Measurements from ENCODE around the gene ARVCF.

Gene ARVCF

GRCh38 chr22:20016734-20017621, at the start of gene ARVCF:
TSS of gene ARVCF (minus strand) at chr22:20016823. CDS start at chr22:19990794, 26,029 bp downstream.
- DNase-seq: peak; percentile 87 to 98

GRCh38 chr22:20065896-20066616, 49.4 kb upstream of the ARVCF start:
- no peak for DNase-seq

GRCh38 chr22:20064545-20065262, 48.1 kb upstream of the ARVCF start:
- DNase-seq: no peak

GRCh38 chr22:20064140-20064480, 47.5 kb upstream of the ARVCF start:
- DNase-seq: no peak

- DNase-seq: no peak
These were observed 46.9 kb upstream of the ARVCF start for GRCh38 chr22:20063271-20064139.

- no peak for DNase-seq
These were observed 46.1 kb upstream of the ARVCF start for GRCh38 chr22:20062766-20063083.

- DNase-seq: no peak
These were observed 45.6 kb upstream of the ARVCF start for GRCh38 chr22:20062043-20062765.

GRCh38 chr22:20061481-20061861, 44.8 kb upstream of the ARVCF start:
- DNase-seq: no peak

GRCh38 chr22:20060700-20061480, 44.3 kb upstream of the ARVCF start:
- no peak for DNase-seq

GRCh38 chr22:20058989-20059770, 42.6 kb upstream of the ARVCF start:
- no peak for DNase-seq

- no peak for DNase-seq
These were observed 41.1 kb upstream of the ARVCF start for GRCh38 chr22:20057596-20058268.

- DNase-seq: no peak
These were observed 40.2 kb upstream of the ARVCF start for GRCh38 chr22:20056696-20057386.

GRCh38 chr22:20056161-20056560, 39.5 kb upstream of the ARVCF start:
- no peak for DNase-seq

GRCh38 chr22:20055654-20056053, 39.0 kb upstream of the ARVCF start:
- DNase-seq: no peak

GRCh38 chr22:20055144-20055543, 38.5 kb upstream of the ARVCF start:
- no peak for DNase-seq

GRCh38 chr22:20054485-20054884, 37.9 kb upstream of the ARVCF start:
- DNase-seq: no peak

- no peak for DNase-seq
These were observed 37.4 kb upstream of the ARVCF start for GRCh38 chr22:20054034-20054427.

GRCh38 chr22:20053407-20054033, 36.9 kb upstream of the ARVCF start:
- no peak for DNase-seq
